SK-N-SH (cell line): ENCODE data around the gene SCYL1. TPM values are rescaled to one million over a fixed set of nuclear protein-coding genes. Genes with fewer than 3 reads are reported as not detected.

Source experiments
- CTCF ChIA-PET: fragments of 300-600, 350-600 bp; formaldehyde crosslinking; extraction: SDS; loops from one replicate; lab custom pipeline; 2021; lab: Yijun Ruan, JAX
- POLR2A ChIA-PET: fragments of 350-600 bp; sonication (Branson Sonifier 250); formaldehyde crosslinking; extraction: SDS; loops from one replicate; lab custom pipeline; 2020; ENCODE audit warnings: antibody characterized with exemption, inconsistent platforms; lab: Yijun Ruan, JAX
- DNase-seq: peaks from one replicate; pipeline ENCODE4 v3.0.0; 2012
- H2AFZ ChIP-seq: fragments of 200-600 bp; sonication (generic); 2 replicates; pipeline ENCODE4 v1.8.1; 2016; ENCODE audit warnings: antibody characterized with exemption, mild to moderate bottlenecking, low read depth
- H3F3A ChIP-seq: fragments of 200-600 bp; sonication (generic); replicated peaks from 2 replicates; pipeline ENCODE3; 2016; ENCODE audit warnings: antibody characterized with exemption, mild to moderate bottlenecking; ENCODE audit not compliant: insufficient read depth
- H3K27ac ChIP-seq, 2 experiments: fragments of 200-500 bp in 1 of 2; fragments of 200-600 bp in 1 of 2; sonication (Bioruptor generic) in 1 of 2; sonication (generic), shearing (Covaris generic) in 1 of 2; 2 replicates each; pipeline versions ENCODE4 v1.5.1 to v1.6.1; 2014 to 2016; ENCODE audit warnings: low read depth in 2 of 2, inconsistent platforms in 1 of 2, low read length in 1 of 2, mild to moderate bottlenecking in 1 of 2, mixed read lengths in 1 of 2
- H3K27me3 ChIP-seq: fragments of 200-600 bp; sonication (generic), shearing (Covaris generic); 2 replicates; pipeline ENCODE4 v1.6.1; 2016; ENCODE audit warnings: mixed run types; ENCODE audit not compliant: insufficient read depth
- H3K36me3 ChIP-seq, 2 experiments: fragments of 200-500 bp in 1 of 2; fragments of 200-600 bp in 1 of 2; sonication (Bioruptor generic) in 1 of 2; sonication (generic) in 1 of 2; replicated peaks in 1 of 2; 2 replicates each; pipeline versions ENCODE3 to v1.5.1; 2014 to 2016; ENCODE audit warnings: low read length in 1 of 2, mild to moderate bottlenecking in 1 of 2; ENCODE audit not compliant: insufficient read depth in 2 of 2, control insufficient read depth in 1 of 2
- H3K4me1 ChIP-seq, 2 experiments: fragments of 200-500 bp in 1 of 2; fragments of 200-600 bp in 1 of 2; sonication (Bioruptor generic) in 1 of 2; sonication (generic), shearing (Covaris generic) in 1 of 2; 2 replicates each; pipeline versions ENCODE4 v1.5.1 to v1.6.1; 2014 to 2016; ENCODE audit warnings: low read depth in 1 of 2, low read length in 1 of 2, mixed run types in 1 of 2; ENCODE audit not compliant: insufficient read depth in 2 of 2, control insufficient read depth in 1 of 2
- H3K4me2 ChIP-seq: fragments of 200-600 bp; sonication (generic), shearing (Covaris generic); 2 replicates; pipeline ENCODE4 v1.6.1; 2017; ENCODE audit warnings: mixed run types
- H3K4me3 ChIP-seq, 2 experiments: fragments of 200-500 bp in 1 of 2; fragments of 200-600 bp in 1 of 2; sonication (Bioruptor generic) in 1 of 2; sonication (generic), shearing (Covaris generic) in 1 of 2; 2 replicates each; pipeline versions ENCODE4 v1.5.1 to v1.8.1; 2014 to 2016; ENCODE audit warnings: low read depth in 2 of 2, inconsistent platforms in 1 of 2, low read length in 1 of 2, mild to moderate bottlenecking in 1 of 2, mixed read lengths in 1 of 2, moderate library complexity in 1 of 2
- H3K79me2 ChIP-seq: fragments of 200-600 bp; sonication (generic); 2 replicates; pipeline ENCODE4 v1.8.1; 2017; ENCODE audit warnings: mild to moderate bottlenecking; ENCODE audit not compliant: insufficient read depth
- H3K9ac ChIP-seq: fragments of 200-600 bp; sonication (generic); 2 replicates; pipeline ENCODE4 v1.6.1; 2017; ENCODE audit warnings: mixed run types
- H3K9me2 ChIP-seq: fragments of 200-600 bp; sonication (generic); 2 replicates; pipeline ENCODE4 v1.6.1; 2017; ENCODE audit warnings: mixed run types
- H3K9me3 ChIP-seq: fragments of 200-600 bp; sonication (generic); 2 replicates; pipeline ENCODE4 v1.6.1; 2017; ENCODE audit warnings: mixed run types, mild to moderate bottlenecking, moderate library complexity
- H4K20me1 ChIP-seq: fragments of 200-600 bp; sonication (generic); 2 replicates; pipeline ENCODE4 v1.6.1; 2017; ENCODE audit warnings: mild to moderate bottlenecking, mixed run types; ENCODE audit not compliant: insufficient read depth
- CTCF ChIP-seq: fragments of 200-600 bp; sonication (generic); IDR thresholded peaks from 2 replicates; pipeline ENCODE4 v1.6.1; 2017; ENCODE audit warnings: antibody characterized with exemption, mild to moderate bottlenecking, moderate library complexity
- FOSL2 ChIP-seq: IDR thresholded peaks from 2 replicates; pipeline ENCODE4 v1.4.0; 2012; ENCODE audit warnings: low read depth, mild to moderate bottlenecking, moderate library complexity, borderline replicate concordance
- GABPA ChIP-seq: IDR thresholded peaks from 2 replicates; pipeline ENCODE4 v1.4.0; 2012; ENCODE audit warnings: low read depth, mild to moderate bottlenecking
- MEF2A ChIP-seq: IDR thresholded peaks from 2 replicates; pipeline ENCODE4 v1.4.0; 2012; ENCODE audit warnings: low read depth, borderline replicate concordance
- MXI1 ChIP-seq: IDR thresholded peaks from 2 replicates; pipeline ENCODE4 v1.6.1; 2012; ENCODE audit warnings: mild to moderate bottlenecking, low read depth, low read length, improper control_type of control experiment
- POLR2AphosphoS5 ChIP-seq: IDR thresholded peaks from 2 replicates; pipeline ENCODE4 v1.6.1; 2012; ENCODE audit warnings: low read depth, low read length
- RXRA ChIP-seq: IDR thresholded peaks from 2 replicates; pipeline ENCODE4 v1.4.0; 2012; ENCODE audit warnings: low read depth, mild to moderate bottlenecking, borderline replicate concordance
- WGBS: methylation state at CpG from one replicate; pipeline ENCODE4 v1.1.6; 2017; ENCODE audit warnings: low lambda C conversion rate; 5-methylcytosine and 5-hydroxymethylcytosine counted together
- polyA plus RNA-seq, 3 experiments: library from polyadenylated mRNA; depleted of rRNA; stranded (reverse); fragments of >200 nt; gene quantifications; 2 replicates each; pipeline ENCODE4 v1.2.3, GENCODE V29; 2012

Gene SCYL1
- polyA plus RNA-seq, 1 of the 3 experiments (the other 2 are of a cell fraction): 79.9 TPM

- H3K9ac ChIP-seq: peak overlapping the region; percentile 87
- POLR2A ChIA-PET: no interaction called here
- peak overlapping the region; percentile 97 for H3K27ac ChIP-seq
- peaks cover 47 to 66% of the 10 kb centered on the region in 2 experiments for H3K4me1 ChIP-seq
- peaks cover 39% of the 10 kb centered on the region for H3F3A ChIP-seq
- no peak overlapping the region for H2AFZ ChIP-seq
- H4K20me1 ChIP-seq: peaks cover 17% of the 10 kb centered on the region
- TF ChIP-seq CTCF (no peak), MEF2A (no peak), POLR2AphosphoS5 (no peak), FOSL2 (no peak), GABPA (no peak)
- CTCF ChIA-PET: interaction anchor here (1.0 to 3.5 kb wide), 9 partner anchors 12 to 82 kb away, joined by 3 to 53 read pairs (median 4); partner anchors contain the start of genes MAP3K11 and ZNRD2
- H3K9me3 ChIP-seq: no peaks in the 10 kb centered on the region
- peaks cover 5 to 18% of the 10 kb centered on the region in 2 experiments for H3K36me3 ChIP-seq
- no peaks in the 10 kb centered on the region for H3K9me2 ChIP-seq
- peaks cover 50% of the 10 kb centered on the region for H3K79me2 ChIP-seq
- no peak for DNase-seq
- peak overlapping the region; percentile 93 for H3K4me2 ChIP-seq
- peak overlapping the region; percentile 65 to 85 for H3K4me3 ChIP-seq
- WGBS: 80% methylated on average over 10 of the region's 12 CpGs
- no peaks in the 10 kb centered on the region for H3K27me3 ChIP-seq
These were observed 31.8 kb downstream of the SCYL1 start for GRCh38 chr11:65556470-65557279.

- ChIA-PET POLR2A (no interaction called here), CTCF (interaction anchor here (1.0 to 3.5 kb wide), 8 partner anchors 11 to 57 kb away, joined by 3 to 53 read pairs (median 5); partner anchors contain the start of genes MAP3K11 and ZNRD2)
- peaks cover 53 to 67% of the 10 kb centered on the region in 2 experiments for H3K4me1 ChIP-seq
- no peaks in the 10 kb centered on the region for H3K9me3 ChIP-seq
- H3K4me2 ChIP-seq: peak overlapping the region; percentile 93
- H3K36me3 ChIP-seq: peaks cover 3 to 10% of the 10 kb centered on the region in 2 experiments
- H3F3A ChIP-seq: peaks cover 47% of the 10 kb centered on the region
- H3K9ac ChIP-seq: peak overlapping the region; percentile 87
- no peak for TF ChIP-seq RXRA
- peak; percentile 20; the same call in 1 of the 2 replicates for TF ChIP-seq MXI1
- H4K20me1 ChIP-seq: peaks cover 14% of the 10 kb centered on the region
- no peak overlapping the region for H2AFZ ChIP-seq
- peak; percentile 85 for DNase-seq
- H3K4me3 ChIP-seq: peak overlapping the region; percentile 65 to 85
- H3K27ac ChIP-seq: peak overlapping the region; percentile 97
- peaks cover 46% of the 10 kb centered on the region for H3K79me2 ChIP-seq
- no peaks in the 10 kb centered on the region for H3K27me3 ChIP-seq
- no peaks in the 10 kb centered on the region for H3K9me2 ChIP-seq
- WGBS: 3% methylated on average over 25 of the region's 47 CpGs
These were observed 32.6 kb downstream of the SCYL1 start for GRCh38 chr11:65557280-65558001.
